Upper lobe of left lung (tissue), 4 donors: ENCODE data around the gene KCNJ3.

ENCODE experiments used
- CTCF ChIP-seq, 6 experiments: fragments of 450-650 bp in 4 of 6; fragments of 200-600 bp in 2 of 6; sonication (generic) in 2 of 6; IDR thresholded peaks; one replicate each; pipeline ENCODE4 v1.5.1; 2016 to 2019; ENCODE audit warnings: antibody characterized with exemption in 6 of 6
- EP300 ChIP-seq, 4 donors: sonication (generic); formaldehyde crosslinking; IDR thresholded peaks; one replicate each; pipeline ENCODE4 v1.5.1; 2017; ENCODE audit warnings: antibody characterized with exemption in 4 of 4, control low read depth in 2 of 4
- POLR2AphosphoS5 ChIP-seq, 2 donors: sonication (generic); formaldehyde crosslinking; IDR thresholded peaks; one replicate each; pipeline ENCODE4 v1.5.1; 2017; ENCODE audit warnings: antibody characterized with exemption in 2 of 2

GRCh38 chr2:154692927-154693326 lies 5.6 kb upstream of the KCNJ3 start:
- TF ChIP-seq CTCF (IDR thresholded peaks at IDR 0.05) (no peak), POLR2AphosphoS5 (IDR thresholded peaks at IDR 0.05) (no peak), EP300 (IDR thresholded peaks at IDR 0.05) (no peak)
